K562 (cell line): Measurements from ENCODE around the gene HHIPL1. TPM values are rescaled to one million over a fixed set of nuclear protein-coding genes. Genes with fewer than 3 reads are reported as not detected.

ENCODE experiments used
- ATAC-seq: fragments of 200-7000 bp; cut with Tn5 transposase; 3 replicates; pipeline ENCODE4 v1.9.1; 2020; ENCODE audit warnings: moderate library complexity
- BruUV-seq: library from RNA; stranded (reverse); fragments of 400-500 nt; replicated peaks from 2 replicates; lab custom pipeline; 2021; lab: Mats Ljungman, UMichigan
- CTCF ChIA-PET: fragments of 300-600 bp; formaldehyde crosslinking; extraction: SDS; loops from one replicate; lab custom pipeline; 2021; ENCODE audit warnings: low intra/inter-chr PET ratio; lab: Yijun Ruan, JAX
- POLR2A ChIA-PET: fragments of 300-600, 350-650 bp; sonication (Branson Sonifier 250); formaldehyde crosslinking; extraction: SDS; loops from one replicate; lab custom pipeline; 2021; ENCODE audit warnings: antibody characterized with exemption, inconsistent platforms; lab: Yijun Ruan, JAX
- DNase-seq, 4 experiments: peaks; one replicate each; pipeline versions ENCODE4 v3.0.0 to v3.0.0-alpha.2; 2011 to 2018; ENCODE audit warnings: low spot score in 3 of 4, mixed read lengths in 3 of 4; ENCODE audit errors: extremely low read depth in 1 of 4
- FAIRE-seq: peaks from 2 replicates; lab custom pipeline; 2011; peaks lifted over from hg19 to GRCh38; lab: Jason Lieb, UNC
- H2AFZ ChIP-seq: 2 replicates; pipeline ENCODE4 v1.6.0; 2011; ENCODE audit warnings: low read depth, low read length, control low read depth, inconsistent platforms
- H3K27ac ChIP-seq: fragments of 200-600 bp; 3 replicates; pipeline ENCODE4 v1.8.0; 2011; ENCODE audit warnings: low read depth, mild to moderate bottlenecking, control low read depth, inconsistent platforms, low read length, moderate library complexity, mixed read lengths; ENCODE audit errors: extremely low read depth
- H3K27me3 ChIP-seq, 2 experiments: fragments of 300-600 bp in 1 of 2; 2 replicates in 1 of 2; 3 replicates in 1 of 2; pipeline versions ENCODE4 v1.6.0 to v1.8.0; 2011; ENCODE audit warnings: inconsistent platforms in 2 of 2, low read length in 2 of 2, mild to moderate bottlenecking in 1 of 2, mixed read lengths in 1 of 2, moderate library complexity in 1 of 2; ENCODE audit not compliant: control insufficient read depth in 2 of 2, insufficient read depth in 2 of 2
- H3K36me3 ChIP-seq: fragments of 300-600 bp; 3 replicates; pipeline ENCODE4 v1.8.0; 2011; ENCODE audit warnings: mild to moderate bottlenecking, low read length, inconsistent platforms; ENCODE audit not compliant: control insufficient read depth, insufficient read depth
- H3K4me1 ChIP-seq, 2 experiments: fragments of 200-600 bp in 1 of 2; replicated peaks in 1 of 2; 2 replicates in 1 of 2; 3 replicates in 1 of 2; pipeline versions ENCODE4 v1.5.1 to v1.8.0; 2011; ENCODE audit warnings: inconsistent platforms in 2 of 2, low read length in 2 of 2, mild to moderate bottlenecking in 1 of 2, mixed read lengths in 1 of 2, moderate library complexity in 1 of 2; ENCODE audit not compliant: control insufficient read depth in 2 of 2, insufficient read depth in 2 of 2
- H3K4me2 ChIP-seq: 2 replicates; pipeline ENCODE4 v1.6.1; 2011; ENCODE audit warnings: low read length, control low read depth, inconsistent platforms, mixed read lengths; ENCODE audit not compliant: insufficient read depth
- H3K4me3 ChIP-seq: fragments of 200-600 bp; sonication (generic), shearing (Covaris generic); 2 replicates; pipeline ENCODE4 v1.5.1; 2016; ENCODE audit warnings: control low read depth, inconsistent platforms
- H3K79me2 ChIP-seq: fragments of 200-600 bp; 3 replicates; pipeline ENCODE4 v1.8.0; 2011; ENCODE audit warnings: low read length, inconsistent platforms; ENCODE audit not compliant: control insufficient read depth, insufficient read depth
- H3K9ac ChIP-seq, 2 experiments: 2 replicates each; pipeline versions ENCODE4 v1.6.0 to v1.6.1; 2011; ENCODE audit warnings: low read depth in 2 of 2, low read length in 2 of 2, control low read depth in 1 of 2, inconsistent platforms in 1 of 2, mild to moderate bottlenecking in 1 of 2, mixed read lengths in 1 of 2; ENCODE audit not compliant: insufficient read depth in 1 of 2
- H3K9me1 ChIP-seq: one replicate; pipeline ENCODE4 v1.6.0; 2011; ENCODE audit warnings: inconsistent platforms, mild to moderate bottlenecking, low read length, moderate library complexity; ENCODE audit not compliant: control insufficient read depth, insufficient read depth
- H3K9me3 ChIP-seq: replicated peaks from 2 replicates; pipeline ENCODE4 v1.5.1; 2011; ENCODE audit warnings: low read depth, low read length, inconsistent platforms; ENCODE audit not compliant: control insufficient read depth, insufficient read depth
- H4K20me1 ChIP-seq: replicated peaks from 2 replicates; pipeline ENCODE4 v1.6.1; 2011; ENCODE audit warnings: low read length, inconsistent platforms, mixed read lengths; ENCODE audit not compliant: control insufficient read depth, insufficient read depth
- CBFA2T3 ChIP-seq: fragments of 450-650 bp; IDR thresholded peaks from 2 replicates; pipeline ENCODE4 v1.6.1; 2017
- CEBPZ ChIP-seq: fragments of 150-350 bp; IDR thresholded peaks from 2 replicates; pipeline ENCODE4 v1.6.1; 2014; ENCODE audit warnings: low read depth, mild to moderate bottlenecking, low read length, borderline replicate concordance
- DMBX1 ChIP-seq: fragments of 250-450 bp; sonication (Bioruptor Pico); IDR thresholded peaks from 2 replicates; pipeline ENCODE4 v1.8.0; 2022; ENCODE audit warnings: inconsistent platforms, mild to moderate bottlenecking, moderate library complexity, borderline replicate concordance
- KDM2B ChIP-seq: fragments of 250-450 bp; sonication (Bioruptor Pico); IDR thresholded peaks from 2 replicates; pipeline ENCODE4 v1.8.0; 2021; ENCODE audit warnings: mild to moderate bottlenecking, moderate library complexity
- KLF10 ChIP-seq: fragments of 250-450 bp; sonication (Bioruptor Pico); IDR thresholded peaks from 2 replicates; pipeline ENCODE4 v1.6.1; 2021; ENCODE audit warnings: matching md5 sums
- NFXL1 ChIP-seq: fragments of 450-650 bp; formaldehyde crosslinking; IDR thresholded peaks from 2 replicates; pipeline ENCODE4 v1.4.0; 2021; ENCODE audit warnings: mild to moderate bottlenecking
- PHB2 ChIP-seq: fragments of 450-650 bp; IDR thresholded peaks from 2 replicates; pipeline ENCODE4 v1.6.1; 2017; ENCODE audit warnings: low read depth
- RBM25 ChIP-seq: fragments of 200-400 bp; formaldehyde crosslinking; IDR thresholded peaks from 2 replicates; pipeline ENCODE4 v1.6.1; 2018; ENCODE audit warnings: low read length, low read depth, moderate library complexity; ENCODE audit not compliant: severe bottlenecking
- TAF15 ChIP-seq: fragments of 200-400 bp; formaldehyde crosslinking; IDR thresholded peaks from 2 replicates; pipeline ENCODE4 v1.6.1; 2017; ENCODE audit warnings: mild to moderate bottlenecking, low read depth, low read length, moderate library complexity
- TCF15 ChIP-seq: fragments of 250-450 bp; sonication (Bioruptor Pico); IDR thresholded peaks from 2 replicates; pipeline ENCODE4 v1.8.0; 2022; ENCODE audit warnings: moderate library complexity, mild to moderate bottlenecking, inconsistent platforms
- YBX1 ChIP-seq: fragments of 450-650 bp; IDR thresholded peaks from 2 replicates; pipeline ENCODE4 v1.7.1; 2016; ENCODE audit warnings: mild to moderate bottlenecking
- ZMIZ1 ChIP-seq, 2 experiments: fragments of 150-350 bp in 1 of 2; IDR thresholded peaks; 2 replicates each; pipeline ENCODE4 v1.6.1; 2012 to 2016; ENCODE audit warnings: low read depth in 2 of 2, low read length in 2 of 2, mild to moderate bottlenecking in 1 of 2, moderate library complexity in 1 of 2
- ZNF212 ChIP-seq: fragments of 450-650 bp; formaldehyde crosslinking; IDR thresholded peaks from 2 replicates; pipeline ENCODE4 v1.4.0; 2020; ENCODE audit warnings: mild to moderate bottlenecking
- WGBS: fragments of 100-300 bp; shearing (Covaris generic); methylation state at CpG from one replicate; pipeline ENCODE4 v1.1.6; 2016; ENCODE audit warnings: low coverage, mixed read lengths; ENCODE audit not compliant: insufficient coverage; ENCODE audit errors: missing lambda C conversion rate; 5-methylcytosine and 5-hydroxymethylcytosine counted together
- in situ Hi-C: fragments of 300-500 bp; cut with MboI; formaldehyde crosslinking; loops from 4 replicates; pipeline ENCODE4 v1.15.0; 2018; ENCODE audit warnings: inconsistent platforms, mixed read lengths
- intact Hi-C: fragments of 100-400 bp; cut with micrococcal nuclease; formaldehyde crosslinking; loops from 2 replicates; pipeline ENCODE4 v1.14.2; 2022
- polyA plus RNA-seq, 8 experiments: library from polyadenylated mRNA; depleted of rRNA in 4 of 8; stranded (reverse) in 5 of 8; unstranded in 3 of 8; fragments of >200 nt; fragmentation: Nextera tagmentation in 2 of 8; fragmentation: Illumina TruSeq in 1 of 8; extraction: Ambion mirVana in 2 of 8; extraction: Trizol in 1 of 8; gene quantifications; 2 replicates each; pipeline versions ENCODE4 v1.2.1 to v1.2.3, GENCODE V29; 2011 to 2014; ENCODE audit warnings: inconsistent platforms in 1 of 8, missing spikeins in 1 of 8
- total RNA-seq, 7 experiments: library from RNA; depleted of rRNA in 6 of 7; stranded (reverse); fragments of >200 nt in 6 of 7; fragmentation: Illumina TruSeq in 2 of 7; extraction: Trizol in 2 of 7; gene quantifications; 2 replicates each; pipeline versions ENCODE4 v1.2.1 to v1.2.3, GENCODE V29; 2011 to 2021; ENCODE audit warnings: low replicate concordance in 1 of 7

The HHIPL1 gene
- total and polyA plus RNA-seq, 9 of the 15 experiments (the other 6 are each of a cell fraction or from before 2014, with no cell fraction given), result not detected

GRCh38 chr14:99619835-99620834 is 24.8 kb upstream of the HHIPL1 start:
- no peak for TF ChIP-seq KDM2B (CRISPR knock-in tag)
- TF ChIP-seq KLF10 (CRISPR knock-in tag), result no peak
- no peak for TF ChIP-seq CBFA2T3
- no peak for TF ChIP-seq PHB2
- no peak for TF ChIP-seq NFXL1 (CRISPR knock-in tag)
- no peak for TF ChIP-seq TCF15 (CRISPR knock-in tag)
- TF ChIP-seq YBX1, result no peak
- TF ChIP-seq TAF15, result no peak
- no peak for TF ChIP-seq ZNF212 (CRISPR knock-in tag)
- no peak for TF ChIP-seq DMBX1 (CRISPR knock-in tag)
- no peak for TF ChIP-seq ZMIZ1 (IDR thresholded peaks at IDR 0.05; ENCODE audit: low read depth in 2 of 2, low read length in 2 of 2)
- no peak for TF ChIP-seq RBM25
- no peak for TF ChIP-seq CEBPZ
- ChIA-PET POLR2A (interaction anchor here (1.7 kb wide), 1 partner anchor 8 kb away, joined by 5 read pairs; no protein-coding TSS in a partner anchor), CTCF (no interaction called here)
- no peak overlapping the region for H3K4me3 ChIP-seq
- peaks cover 0 to 3% of the 10 kb centered on the region in 2 experiments; a peak in 2 of 5 replicates for H3K4me1 ChIP-seq
- WGBS, result 9% methylated on average over 10 of the region's 13 CpGs
- no peaks in the 10 kb centered on the region for H4K20me1 ChIP-seq
- no peak overlapping the region for H2AFZ ChIP-seq
- peaks cover 3 to 49% of the 10 kb centered on the region in 2 experiments; a peak in 2 of 5 replicates for H3K27me3 ChIP-seq
- H3K79me2 ChIP-seq, result no peaks in the 10 kb centered on the region
- in situ Hi-C loops, result no loop called here
- intact Hi-C loops, result loop anchor here (10.0 kb wide), 1 partner anchor 235 kb away; no protein-coding TSS in a partner anchor
- FAIRE-seq (no peak), DNase-seq (no peak), ATAC-seq (no peak)
- no peaks in the 10 kb centered on the region for H3K9me1 ChIP-seq
- no peaks in the 10 kb centered on the region for H3K9me3 ChIP-seq
- no TSS peak for BruUV-seq
- no peak overlapping the region for H3K27ac ChIP-seq
- no peak overlapping the region for H3K4me2 ChIP-seq
- H3K36me3 ChIP-seq, result no peaks in the 10 kb centered on the region
- H3K9ac ChIP-seq, result no peak overlapping the region
